ENCODE data around the gene PIK3C3. TPM values are rescaled to one million over a fixed set of nuclear protein-coding genes. Genes with fewer than 3 reads are reported as not detected.

The PIK3C3 gene
- total and polyA plus RNA-seq, 4 donors = 12.2 to 25.8 (median 15.8) TPM

GRCh38 chr18:41992703-41993102, 37.7 kb downstream of the PIK3C3 start:
- H3K9ac ChIP-seq (ENCODE audit: low read depth in 1 of 2, low read length in 2 of 2) = no peak overlapping the region
- peaks cover 2 to 27% (median 20%) of the 10 kb centered on the region in 4 donors for H3K36me3 ChIP-seq (ENCODE audit: control insufficient read depth in 4 of 4, insufficient read depth in 3 of 4, low read depth in 1 of 4, low read length in 3 of 4)
- no peaks in the 10 kb centered on the region for H3K4me1 ChIP-seq (ENCODE audit: control insufficient read depth in 4 of 4, insufficient read depth in 4 of 4, low read length in 3 of 4)
- no peak overlapping the region for H3K4me3 ChIP-seq (ENCODE audit: low read depth in 1 of 3, low read length in 3 of 3)
- 84% methylated on average over 4 of the region's 4 CpGs for WGBS
- no peaks in the 10 kb centered on the region for H3K27me3 ChIP-seq (ENCODE audit: control insufficient read depth in 4 of 4, insufficient read depth in 4 of 4, low read length in 3 of 4)
- TF ChIP-seq CTCF (IDR thresholded peaks at IDR 0.05; ENCODE audit: low read depth, low read length, missing input control) (no peak), MAX (IDR thresholded peaks at IDR 0.05) (no peak)
- no peaks in the 10 kb centered on the region for H3K9me3 ChIP-seq (ENCODE audit: control insufficient read depth in 4 of 4, low read length in 3 of 4)
- DNase-seq (ENCODE audit: low spot score) = no peak
- no peak overlapping the region for H3K27ac ChIP-seq (ENCODE audit: low read depth in 1 of 2, low read length in 2 of 2)

GRCh38 chr18:41993151-41993550, 38.1 kb downstream of the PIK3C3 start:
- DNase-seq (ENCODE audit: low spot score) = no peak
- Histone ChIP-seq H3K4me3 (ENCODE audit: low read depth in 1 of 3, low read length in 3 of 3) (no peak overlapping the region), H3K9ac (ENCODE audit: low read depth in 1 of 2, low read length in 2 of 2) (no peak overlapping the region), H3K27ac (ENCODE audit: low read depth in 1 of 2, low read length in 2 of 2) (no peak overlapping the region), H3K27me3 (ENCODE audit: control insufficient read depth in 4 of 4, insufficient read depth in 4 of 4, low read length in 3 of 4) (no peaks in the 10 kb centered on the region), H3K36me3 (ENCODE audit: control insufficient read depth in 4 of 4, insufficient read depth in 3 of 4, low read depth in 1 of 4, low read length in 3 of 4) (peaks cover 2 to 29% (median 21%) of the 10 kb centered on the region in 4 donors), H3K9me3 (ENCODE audit: control insufficient read depth in 4 of 4, low read length in 3 of 4) (no peaks in the 10 kb centered on the region), H3K4me1 (ENCODE audit: control insufficient read depth in 4 of 4, insufficient read depth in 4 of 4, low read length in 3 of 4) (no peaks in the 10 kb centered on the region)
- no peak for TF ChIP-seq EGR1 (IDR thresholded peaks at IDR 0.05; ENCODE audit: low read depth in 2 of 2)
- 90% methylated on average over 2 of the region's 2 CpGs for WGBS

GRCh38 chr18:41996020-41996419, 41.0 kb downstream of the PIK3C3 start:
- Histone ChIP-seq H3K4me1 (ENCODE audit: control insufficient read depth in 4 of 4, insufficient read depth in 4 of 4, low read length in 3 of 4) (no peaks in the 10 kb centered on the region), H3K4me3 (ENCODE audit: low read depth in 1 of 3, low read length in 3 of 3) (no peak overlapping the region), H3K9ac (ENCODE audit: low read depth in 1 of 2, low read length in 2 of 2) (no peak overlapping the region), H3K9me3 (ENCODE audit: control insufficient read depth in 4 of 4, low read length in 3 of 4) (no peaks in the 10 kb centered on the region), H3K36me3 (ENCODE audit: control insufficient read depth in 4 of 4, insufficient read depth in 3 of 4, low read depth in 1 of 4, low read length in 3 of 4) (peaks cover 4 to 32% (median 29%) of the 10 kb centered on the region in 4 donors), H3K27me3 (ENCODE audit: control insufficient read depth in 4 of 4, insufficient read depth in 4 of 4, low read length in 3 of 4) (no peaks in the 10 kb centered on the region), H3K27ac (ENCODE audit: low read depth in 1 of 2, low read length in 2 of 2) (no peak overlapping the region)
- TF ChIP-seq RXRA (IDR thresholded peaks at IDR 0.05) (no peak), SP1 (IDR thresholded peaks at IDR 0.05) (no peak), ZBTB33 (IDR thresholded peaks at IDR 0.05) (no peak), FOXA1 (IDR thresholded peaks at IDR 0.05) (no peak), TAF1 (conservative IDR thresholded peaks at IDR 0.05) (no peak), EGR1 (IDR thresholded peaks at IDR 0.05; ENCODE audit: low read depth in 2 of 2) (no peak), ATF3 (IDR thresholded peaks at IDR 0.05) (no peak), REST (IDR thresholded peaks at IDR 0.05) (no peak), CTCF (IDR thresholded peaks at IDR 0.05; ENCODE audit: low read depth, low read length, missing input control) (no peak), GABPA (IDR thresholded peaks at IDR 0.05 in 1 of 2, conservative IDR thresholded peaks at IDR 0.05 in 1 of 2) (no peak)
- WGBS = 100% methylated on average over 1 of the region's 1 CpG
- DNase-seq (ENCODE audit: low spot score) = no peak
